Measurements from ENCODE around the gene TRMO. TPM values are rescaled to one million over a fixed set of nuclear protein-coding genes. Genes with fewer than 3 reads are reported as not detected.

The TRMO gene
- total and polyA plus RNA-seq, 2 of the 8 experiments (the other 6 are each of a cell fraction or from before 2014, with no cell fraction given) = 4.6 to 5.6 TPM

GRCh38 chr9:97895211-97895610, 27.1 kb downstream of the TRMO start:
- no peak overlapping the region for H2AFZ ChIP-seq (ENCODE audit: low read length)
- H3K14ac ChIP-seq (ENCODE audit: insufficient read length) = no peak overlapping the region
- ChIA-PET POLR2A (ENCODE audit: partially characterized antibody) (interaction anchor here (1.5 kb wide), 1 partner anchor 14 kb away, joined by 4 read pairs; no protein-coding TSS in a partner anchor), CTCF (ENCODE audit: partially characterized antibody) (interaction anchor here (0.5 to 2.1 kb wide), 11 partner anchors 8 to 490 kb away, joined by 3 to 8 read pairs (median 3); no protein-coding TSS in a partner anchor)
- H3K56ac ChIP-seq (replicated peaks; ENCODE audit: insufficient read length, low read depth, low read length) = no peak overlapping the region
- no peak overlapping the region for H2AK5ac ChIP-seq (ENCODE audit: low read depth, low read length)
- no peak overlapping the region for H2BK5ac ChIP-seq (ENCODE audit: low read depth, low read length)
- H2BK15ac ChIP-seq (ENCODE audit: low read length) = no peak overlapping the region
- H3K36me3 ChIP-seq (ENCODE audit: control insufficient read depth in 2 of 4, insufficient read depth in 4 of 4, low read length in 3 of 4) = no peaks in the 10 kb centered on the region
- 84% methylated on average over 1 of the region's 1 CpG; no CpG with 5 or more reads in 1 of the 2 experiments for WGBS, 2 experiments (ENCODE audit: extremely low coverage in 1 of 2, insufficient coverage in 1 of 2, insufficient read length in 1 of 2, insufficient replicate concordance in 2 of 2, low coverage in 1 of 2, low lambda C conversion rate in 2 of 2, missing lambda C conversion rate in 1 of 2)
- no peak overlapping the region for H3K4me3 ChIP-seq (ENCODE audit: extremely low read depth in 1 of 4, insufficient read depth in 2 of 4, low read depth in 3 of 4, low read length in 4 of 4)
- H4K91ac ChIP-seq (replicated peaks; ENCODE audit: insufficient read length, low read length) = no peak overlapping the region
- no peak overlapping the region for H4K5ac ChIP-seq (ENCODE audit: insufficient read length, low read depth, low read length)
- peaks cover 0 to under 1% (median 0%) of the 10 kb centered on the region in 4 experiments; a peak in 2 of 7 replicates for H3K4me1 ChIP-seq (replicated peaks in 1 of 4; ENCODE audit: control insufficient read depth in 3 of 4, insufficient read depth in 4 of 4, low read length in 3 of 4)
- H4K8ac ChIP-seq (ENCODE audit: extremely low read depth, insufficient read depth, low read length) = no peak overlapping the region
- H3K9me3 ChIP-seq (ENCODE audit: insufficient read depth in 2 of 2, low read depth in 1 of 2, low read length in 1 of 2) = no peaks in the 10 kb centered on the region
- H4K20me1 ChIP-seq (replicated peaks in 1 of 2; ENCODE audit: control insufficient read depth in 1 of 2, insufficient read depth in 2 of 2, low read length in 2 of 2) = no peaks in the 10 kb centered on the region
- H2BK12ac ChIP-seq (ENCODE audit: low read depth, low read length) = no peak overlapping the region
- no peak overlapping the region for H2BK20ac ChIP-seq (ENCODE audit: low read length)
- no peak overlapping the region for H3K4ac ChIP-seq (replicated peaks; ENCODE audit: insufficient read length, low read depth, low read length)
- H3K9ac ChIP-seq (replicated peaks in 1 of 4; ENCODE audit: extremely low read depth in 1 of 4, low read depth in 3 of 4, low read length in 3 of 4) = no peak overlapping the region
- FAIRE-seq = no peak
- no peaks in the 10 kb centered on the region for H3K79me1 ChIP-seq (ENCODE audit: low read depth, low read length)
- no peak for DNase-seq (ENCODE audit: low read depth in 1 of 2, low spot score in 2 of 2)
- no peak for TF ChIP-seq NANOG (IDR thresholded peaks at IDR 0.05; ENCODE audit: insufficient read depth, low read depth, low read length, poor library complexity, severe bottlenecking)
- H3K4me2 ChIP-seq (ENCODE audit: insufficient read depth in 1 of 2, low read depth in 2 of 2, low read length in 2 of 2) = no peak overlapping the region
- no peaks in the 10 kb centered on the region for H3K79me2 ChIP-seq (ENCODE audit: control insufficient read depth in 1 of 2, insufficient read depth in 2 of 2, low read length in 2 of 2)
- no peaks in the 10 kb centered on the region for H3K23me2 ChIP-seq (ENCODE audit: low read depth, low read length)
- H3K27ac ChIP-seq (ENCODE audit: low read depth, low read length) = no peak overlapping the region
- H3K23ac ChIP-seq (ENCODE audit: insufficient read length) = no peak overlapping the region
- peaks cover 0 to 3% (median under 1%) of the 10 kb centered on the region in 4 experiments; a peak in 2 of 7 replicates for H3K27me3 ChIP-seq (replicated peaks in 1 of 4; ENCODE audit: control insufficient read depth in 3 of 4, extremely low read depth in 1 of 4, insufficient read depth in 3 of 4, low read length in 3 of 4)
- H2BK120ac ChIP-seq (replicated peaks; ENCODE audit: low read depth, low read length) = no peak overlapping the region
- no peak overlapping the region for H3K18ac ChIP-seq (ENCODE audit: extremely low read depth, low read length)

Measured in H1 (cell line).